Pons (tissue), 1 donor: ENCODE measurements around the gene TLR9.
A peak's percentile ranks its signal among the peaks of the same experiment; 100 is the strongest.

Source experiments
- DNase-seq: peaks from one replicate; pipeline ENCODE4 v3.0.0-alpha.2; 2016; ENCODE audit warnings: low spot score

Gene TLR9

DNA sequence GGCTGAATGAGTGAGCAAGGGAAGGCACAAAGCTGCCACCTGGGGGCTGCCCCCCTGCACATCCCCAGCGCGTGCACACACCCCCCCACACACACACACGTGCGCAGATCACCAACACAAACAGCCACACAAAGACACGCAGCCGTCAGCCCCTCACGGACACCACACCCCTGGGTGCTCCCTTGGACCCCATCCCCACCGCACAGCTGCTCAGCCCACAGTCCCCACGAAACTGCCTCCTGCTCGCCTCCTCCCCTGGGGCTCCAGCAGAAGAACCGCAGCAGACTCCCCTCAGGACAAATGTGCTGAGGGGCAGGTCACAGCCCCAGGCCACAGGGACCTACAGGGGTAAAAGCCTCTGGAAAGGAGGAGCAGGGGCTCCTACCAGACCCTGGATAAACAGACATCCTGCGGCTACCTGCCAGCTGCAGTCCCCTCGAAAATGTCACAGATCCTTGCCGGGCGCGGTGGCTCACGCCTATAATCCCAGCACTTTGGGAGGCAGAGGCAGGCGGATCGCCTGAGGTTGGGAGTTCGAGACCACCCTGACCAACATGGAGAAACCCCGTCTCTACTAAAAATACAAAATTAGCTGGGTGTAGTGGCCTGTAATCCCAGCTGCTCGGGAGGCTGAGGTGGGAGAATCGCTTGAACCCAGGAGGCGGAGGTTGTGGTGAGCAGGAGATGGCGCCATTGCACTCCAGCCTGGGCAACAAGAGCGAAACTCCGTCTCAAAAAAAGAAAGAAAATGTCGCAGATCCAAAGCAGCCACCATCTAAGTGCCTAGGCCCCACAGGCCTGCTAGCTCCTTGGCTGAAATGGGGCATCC lies 7.0 kb upstream of the TLR9 start:
- no peak for DNase-seq

DNA sequence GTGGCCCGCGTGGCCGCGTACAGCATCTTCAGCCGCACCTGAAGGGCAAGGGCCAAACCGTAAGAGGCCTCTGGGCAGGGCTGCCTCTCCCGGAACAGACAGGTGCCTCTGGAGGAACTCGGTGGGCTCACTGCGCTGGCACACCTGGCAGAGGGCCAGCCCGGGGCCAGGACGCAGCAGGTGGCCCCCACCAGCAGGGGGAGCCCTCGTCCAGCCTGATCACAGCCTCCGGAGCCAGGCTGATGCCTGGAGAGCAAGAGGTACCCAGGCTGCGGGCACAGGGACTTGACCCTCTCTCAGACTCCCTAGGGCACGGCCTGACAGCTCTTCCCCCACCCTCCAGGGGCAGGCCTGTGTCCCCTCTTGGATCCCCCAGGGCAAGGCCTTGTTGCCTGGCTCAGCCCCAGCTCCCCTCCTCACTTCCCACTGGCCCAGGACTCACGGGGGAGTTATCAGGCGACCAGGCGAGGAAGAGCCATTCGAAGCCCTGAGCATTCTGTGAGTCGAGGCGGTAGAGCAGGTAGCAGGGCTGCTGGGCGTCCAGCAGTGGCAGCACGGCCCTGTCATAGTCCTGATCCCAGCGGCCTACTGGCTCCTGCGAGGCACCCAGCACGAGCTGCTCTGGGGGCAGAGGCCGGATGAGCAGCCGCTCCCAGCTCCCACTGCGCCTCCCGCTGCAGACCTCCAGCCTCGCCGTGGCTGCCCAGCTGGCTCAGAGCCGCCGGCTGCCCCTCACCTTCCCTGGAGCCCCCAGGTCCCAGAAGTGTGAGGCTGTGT lies 6.2 kb upstream of the TLR9 start:
- peak; percentile 46 for DNase-seq

DNA sequence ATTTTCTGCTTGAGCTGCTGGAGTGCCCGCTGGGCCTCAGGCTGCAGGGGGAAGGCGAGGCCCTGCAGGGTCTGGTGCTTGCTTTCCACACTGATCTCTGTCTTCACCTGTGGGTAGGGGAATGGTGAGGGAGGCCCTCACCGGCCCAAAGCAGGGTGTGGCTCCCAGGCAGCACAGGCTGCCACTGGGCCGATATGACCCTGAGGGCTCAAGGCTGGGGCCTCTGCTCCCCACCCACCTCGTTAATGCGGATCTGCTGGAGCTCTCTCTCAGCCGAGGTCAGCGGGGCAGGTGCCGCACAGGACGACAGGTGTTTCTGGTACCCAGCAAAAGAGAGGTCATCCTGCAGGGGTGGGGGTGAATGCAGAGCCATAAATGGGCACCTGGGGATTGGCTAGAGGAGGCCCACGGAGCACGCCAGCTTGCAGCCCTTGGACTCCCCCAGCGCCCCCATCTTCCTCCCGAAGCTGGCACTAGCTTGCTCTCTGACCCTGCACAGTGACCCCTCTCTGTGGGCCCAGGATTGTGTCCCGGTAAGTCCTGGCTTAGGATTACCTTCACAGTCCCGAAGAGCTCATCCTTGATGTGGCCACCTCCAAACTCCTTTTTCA lies 5.5 kb upstream of the TLR9 start:
- DNase-seq = no peak

DNA sequence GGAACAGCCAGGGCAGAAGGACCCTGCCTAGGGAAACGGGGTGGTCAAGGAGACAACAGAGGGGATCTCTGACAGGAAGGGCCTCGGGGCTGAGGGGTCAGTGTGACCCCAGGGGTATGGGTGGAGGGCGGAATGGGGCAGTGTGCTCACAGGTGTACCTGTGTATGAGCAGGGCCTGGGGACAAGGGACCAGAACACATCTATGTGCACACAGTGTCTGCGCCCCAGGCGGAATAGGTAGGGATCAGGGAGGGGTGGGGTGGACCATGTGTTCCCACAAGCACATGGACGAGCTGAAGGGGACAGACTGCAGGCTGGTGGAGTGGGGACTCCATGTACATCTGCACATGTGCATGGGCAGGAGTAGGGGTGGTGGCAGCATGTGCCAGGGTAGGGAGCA lies 5.0 kb upstream of the TLR9 start:
- DNase-seq = no peak

DNA sequence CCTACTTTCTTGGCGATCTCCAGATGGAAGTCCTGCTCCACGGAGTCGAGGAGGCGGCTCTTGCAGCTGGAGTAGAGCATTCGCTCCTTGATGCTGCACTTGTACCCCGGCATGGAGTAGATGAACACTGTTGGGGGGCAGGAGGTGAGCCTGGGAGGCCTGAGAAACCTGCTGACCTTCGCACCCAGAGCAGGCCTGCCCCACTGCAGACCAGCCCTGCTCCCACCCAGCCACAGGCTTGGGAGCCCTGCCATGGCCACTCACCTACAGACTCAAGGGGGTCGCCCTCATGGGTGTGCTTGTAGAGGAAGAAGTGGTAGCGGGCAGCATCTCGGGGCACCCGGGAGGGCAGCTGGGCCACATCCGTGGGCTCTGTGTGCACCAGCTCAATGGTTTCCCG lies 4.2 kb upstream of the TLR9 start:
- DNase-seq = no peak

DNA sequence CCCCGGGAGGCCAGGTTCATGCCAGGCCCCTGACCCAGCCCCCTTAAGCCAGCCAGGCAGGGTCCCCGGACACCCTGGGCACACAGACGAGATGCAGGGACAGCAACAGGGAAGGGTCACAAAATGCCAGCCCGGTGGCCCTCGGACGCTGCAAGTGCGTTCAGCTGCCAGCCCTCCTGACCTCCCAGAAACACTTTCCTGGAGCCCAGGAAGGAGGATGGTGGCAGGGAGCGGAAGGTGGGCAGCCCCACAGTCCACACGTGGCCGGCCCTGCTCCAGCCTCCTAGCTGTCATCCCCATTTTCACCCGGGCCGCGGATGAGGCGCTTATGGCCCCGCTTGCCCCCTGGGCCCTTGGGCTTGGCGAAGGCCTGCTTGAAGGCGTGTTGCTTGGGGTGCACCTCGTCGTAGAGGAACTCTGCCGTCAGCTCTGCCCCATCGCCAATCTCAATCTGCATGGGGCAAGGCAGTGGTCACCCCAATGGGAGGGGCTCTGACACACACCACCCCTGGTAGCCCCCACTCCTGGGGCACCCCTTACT lies 3.4 kb upstream of the TLR9 start:
- no peak for DNase-seq

DNA sequence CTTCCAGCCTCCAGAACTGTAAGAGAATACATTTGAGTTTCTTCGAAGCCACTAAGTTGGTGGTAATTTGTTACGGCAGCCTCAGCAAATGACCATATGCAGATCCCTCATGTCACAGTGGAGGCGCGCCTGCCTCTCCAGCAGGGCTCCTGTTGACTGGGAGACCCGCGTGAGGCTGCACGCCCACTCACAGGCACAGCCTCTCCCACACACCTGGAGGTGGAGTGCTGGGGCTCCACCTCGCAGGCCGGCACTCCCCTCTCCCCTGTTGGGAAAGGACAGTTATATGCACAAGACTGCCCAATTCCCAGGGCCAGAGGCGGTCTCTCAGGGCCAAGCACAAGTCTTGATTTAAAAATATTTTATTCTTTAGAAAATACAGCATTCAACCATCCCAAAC lies 2.8 kb upstream of the TLR9 start:
- no peak for DNase-seq

DNA sequence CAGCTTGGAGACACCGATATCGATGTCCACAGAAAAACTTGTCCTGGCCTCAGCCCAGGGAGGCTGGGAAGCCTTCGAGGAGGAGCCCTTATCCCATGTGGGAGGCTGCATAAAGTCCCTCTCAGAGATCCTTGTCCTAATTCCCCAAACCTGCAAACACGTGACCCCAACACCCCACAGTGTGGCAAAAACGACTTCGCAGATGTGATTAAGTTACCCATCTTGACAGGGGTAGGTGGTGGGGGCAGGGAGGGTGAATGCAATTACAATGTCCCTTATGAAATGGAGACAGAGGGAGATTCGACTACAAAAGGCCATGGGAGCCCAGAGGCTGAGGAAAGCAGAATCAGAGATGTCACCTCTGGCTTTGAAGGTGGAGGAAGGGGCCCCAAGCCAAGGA lies 2.3 kb upstream of the TLR9 start:
- DNase-seq = no peak

DNA sequence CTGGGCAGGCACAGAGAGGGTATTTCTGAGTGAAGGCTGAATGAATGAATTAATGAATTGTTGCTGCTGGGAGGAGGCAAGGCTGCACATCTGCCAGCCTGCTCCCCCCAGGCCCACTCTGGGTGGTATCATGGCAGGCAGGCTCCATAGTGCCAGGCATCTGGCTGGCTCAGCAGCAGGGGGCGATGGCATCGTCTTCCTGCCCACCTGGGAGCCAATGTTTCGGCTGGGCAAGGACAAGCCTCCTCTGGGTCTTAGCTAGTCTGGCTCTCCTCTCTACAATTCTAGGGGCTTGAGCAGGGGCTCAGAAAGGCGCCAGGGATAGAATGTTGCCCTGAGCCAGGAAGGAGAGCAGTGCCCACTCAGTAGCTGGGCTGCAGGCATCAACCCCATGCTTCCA lies 1.7 kb upstream of the TLR9 start:
- DNase-seq = no peak

DNA sequence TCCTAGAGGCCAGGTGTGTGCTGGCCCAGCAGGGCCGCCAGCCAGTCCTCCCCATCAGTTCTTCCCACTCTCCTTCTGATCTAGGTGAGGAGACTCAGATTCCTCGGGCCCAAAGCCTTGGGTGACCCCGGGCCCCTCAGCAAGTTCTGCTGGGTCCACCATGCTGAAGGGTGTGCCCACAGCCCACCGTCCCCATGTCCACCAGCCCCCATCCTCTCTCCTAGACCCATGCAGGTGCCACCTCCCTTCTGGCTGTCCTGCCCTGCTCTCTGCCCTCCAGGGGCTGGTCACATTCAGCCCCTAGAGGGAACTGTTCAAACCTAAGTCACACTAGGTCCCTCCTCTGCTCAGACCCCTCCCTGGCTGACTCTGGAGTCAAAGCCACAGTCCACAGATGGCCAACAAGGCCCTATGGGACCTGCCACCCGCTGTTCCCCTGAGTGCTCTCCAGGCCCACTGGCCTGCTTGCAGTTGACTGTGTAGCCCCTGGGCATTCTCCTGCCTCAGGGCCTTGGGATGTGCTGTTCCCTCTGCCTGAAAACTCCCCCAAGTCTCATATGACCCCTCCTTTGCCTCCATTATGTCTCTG lies 878 bp upstream of the TLR9 start:
- no peak for DNase-seq

DNA sequence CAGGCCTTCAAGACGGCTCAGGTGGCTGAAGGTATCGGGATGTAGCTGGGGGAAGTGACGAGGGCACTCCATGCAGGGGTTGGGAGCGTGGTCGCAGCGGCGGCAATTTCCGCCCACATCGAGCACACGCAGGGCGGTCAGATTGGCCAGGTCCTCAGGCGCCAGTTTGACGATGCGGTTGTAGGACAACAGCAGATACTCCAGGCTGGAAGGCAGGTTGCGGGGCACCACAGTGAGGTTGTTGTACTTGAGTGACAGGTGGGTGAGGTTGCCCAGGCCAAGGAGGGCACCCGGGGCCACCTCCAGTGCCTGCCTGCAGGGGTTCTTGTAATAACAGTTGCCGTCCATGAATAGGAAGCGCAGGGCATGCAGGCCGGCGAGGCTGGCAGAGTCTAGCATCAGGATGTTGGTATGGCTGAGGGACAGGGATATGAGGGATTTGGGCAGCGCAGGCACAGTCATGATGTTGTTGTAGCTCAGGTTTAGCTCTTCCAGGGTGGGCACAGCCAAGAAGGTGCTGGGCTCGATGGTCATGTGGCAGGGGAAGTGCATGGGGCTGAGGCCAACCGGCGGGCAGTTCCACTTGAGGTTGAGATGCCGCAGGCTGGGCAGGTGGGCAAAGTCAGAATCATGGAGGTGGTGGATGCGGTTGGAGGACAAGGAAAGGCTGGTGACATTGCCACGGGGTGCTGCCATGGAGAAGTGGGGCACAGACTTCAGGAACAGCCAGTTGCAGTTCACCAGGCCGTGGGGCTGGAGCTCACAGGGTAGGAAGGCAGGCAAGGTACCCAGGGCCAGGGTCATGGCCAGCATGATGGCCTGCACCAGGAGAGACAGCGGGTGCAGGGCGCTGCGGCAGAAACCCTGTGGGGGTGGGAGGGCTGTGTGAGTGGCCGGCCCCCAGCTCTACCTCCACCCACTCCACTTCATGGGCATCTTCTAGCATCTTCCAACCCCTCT lies 1.7 kb downstream of the TLR9 start:
- DNase-seq = no peak

DNA sequence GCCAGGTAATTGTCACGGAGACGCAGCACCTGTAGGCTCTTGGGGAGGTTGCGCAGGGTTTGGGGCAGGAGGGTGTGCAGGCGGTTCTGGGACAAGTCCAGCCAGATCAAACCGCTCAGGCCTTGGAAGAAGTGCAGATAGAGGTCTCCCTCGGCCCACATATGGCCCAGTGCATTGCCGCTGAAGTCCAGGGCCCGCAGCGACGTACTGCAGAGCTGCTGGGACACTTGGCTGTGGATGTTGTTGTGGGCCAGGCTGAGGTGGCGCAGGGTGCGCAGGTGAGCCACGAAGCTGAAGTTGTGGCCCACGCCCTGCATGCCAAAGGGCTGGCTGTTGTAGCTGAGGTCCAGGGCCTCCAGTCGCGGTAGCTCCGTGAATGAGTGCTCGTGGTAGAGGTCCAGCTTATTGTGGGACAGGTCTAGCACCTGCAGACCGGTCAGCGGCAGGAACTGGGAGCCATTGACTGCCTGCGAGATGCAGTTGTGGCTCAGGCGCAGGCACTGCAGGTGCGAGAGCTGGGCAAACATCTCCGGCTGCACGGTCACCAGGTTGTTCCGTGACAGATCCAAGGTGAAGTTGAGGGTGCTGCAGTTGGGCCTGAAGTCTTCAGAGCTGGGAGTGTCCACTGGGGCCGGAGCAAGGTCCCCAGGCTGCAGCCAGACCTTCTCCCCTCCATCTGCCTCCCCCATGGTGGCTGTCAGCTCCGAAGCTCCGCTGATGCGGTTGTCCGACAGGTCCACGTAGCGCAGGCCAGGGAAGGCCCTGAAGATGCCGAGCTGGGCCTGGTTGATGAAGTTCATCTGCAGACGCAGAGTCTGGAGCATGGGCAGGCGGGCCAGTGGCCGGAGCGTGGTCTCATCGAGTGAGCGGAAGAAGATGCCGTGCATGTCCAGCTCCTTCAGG lies 2.9 kb downstream of the TLR9 start:
- DNase-seq = no peak

DNA sequence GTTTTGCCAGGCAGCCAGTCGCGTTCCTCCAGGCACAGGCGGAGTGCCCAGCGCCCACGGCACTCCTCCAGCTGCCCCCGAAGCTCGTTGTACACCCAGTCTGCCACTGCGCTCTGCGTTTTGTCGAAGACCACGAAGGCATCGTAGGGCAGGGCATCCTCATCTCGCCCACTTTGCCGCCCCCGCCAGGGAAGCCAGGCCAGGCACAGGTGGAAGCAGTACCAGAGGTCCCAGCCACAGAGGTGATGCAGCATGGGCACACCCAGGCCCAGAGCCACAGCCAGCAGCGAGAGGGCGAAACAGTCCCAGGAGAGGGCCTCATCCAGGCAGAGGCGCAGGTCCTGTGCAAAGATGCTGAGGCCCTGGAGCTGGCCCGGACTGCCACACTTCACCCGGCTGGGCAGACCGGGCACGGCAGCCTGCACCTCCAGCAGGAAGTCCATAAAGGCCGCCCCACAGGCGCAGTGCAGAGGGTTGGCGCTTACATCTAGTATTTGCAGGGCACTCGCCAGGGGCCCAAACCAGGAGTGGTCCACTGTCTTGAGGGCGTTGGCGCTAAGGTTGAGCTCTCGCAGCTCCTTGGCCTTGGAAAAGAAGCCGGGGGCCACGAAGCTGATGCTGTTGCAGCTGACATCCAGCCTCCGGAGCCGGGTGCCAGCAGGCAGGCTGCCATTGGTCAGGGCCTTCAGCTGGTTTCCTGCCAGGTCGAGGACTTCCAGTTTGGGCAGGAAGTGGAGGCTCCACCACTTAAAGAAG lies 3.7 kb downstream of the TLR9 start:
- no peak for DNase-seq

DNA sequence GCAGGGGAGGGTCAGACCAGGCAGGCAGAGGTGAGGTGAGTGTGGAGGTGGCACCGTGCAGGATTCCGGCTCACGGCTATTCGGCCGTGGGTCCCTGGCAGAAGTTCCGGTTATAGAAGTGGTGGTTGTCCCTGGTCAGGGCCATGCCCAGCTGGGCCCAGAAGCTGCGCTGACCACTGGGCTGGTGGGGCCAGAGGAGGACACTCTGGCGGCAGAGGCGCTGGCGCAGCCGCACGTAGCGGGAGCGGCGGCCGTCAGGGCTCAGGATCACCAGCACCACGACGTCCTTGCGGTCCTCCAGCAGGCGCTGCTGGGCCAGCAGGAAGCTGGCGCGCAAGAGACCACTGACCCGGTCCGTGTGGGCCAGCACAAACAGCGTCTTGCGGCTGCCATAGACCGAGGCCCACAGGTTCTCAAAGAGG lies 4.3 kb downstream of the TLR9 start:
- DNase-seq = no peak

DNA sequence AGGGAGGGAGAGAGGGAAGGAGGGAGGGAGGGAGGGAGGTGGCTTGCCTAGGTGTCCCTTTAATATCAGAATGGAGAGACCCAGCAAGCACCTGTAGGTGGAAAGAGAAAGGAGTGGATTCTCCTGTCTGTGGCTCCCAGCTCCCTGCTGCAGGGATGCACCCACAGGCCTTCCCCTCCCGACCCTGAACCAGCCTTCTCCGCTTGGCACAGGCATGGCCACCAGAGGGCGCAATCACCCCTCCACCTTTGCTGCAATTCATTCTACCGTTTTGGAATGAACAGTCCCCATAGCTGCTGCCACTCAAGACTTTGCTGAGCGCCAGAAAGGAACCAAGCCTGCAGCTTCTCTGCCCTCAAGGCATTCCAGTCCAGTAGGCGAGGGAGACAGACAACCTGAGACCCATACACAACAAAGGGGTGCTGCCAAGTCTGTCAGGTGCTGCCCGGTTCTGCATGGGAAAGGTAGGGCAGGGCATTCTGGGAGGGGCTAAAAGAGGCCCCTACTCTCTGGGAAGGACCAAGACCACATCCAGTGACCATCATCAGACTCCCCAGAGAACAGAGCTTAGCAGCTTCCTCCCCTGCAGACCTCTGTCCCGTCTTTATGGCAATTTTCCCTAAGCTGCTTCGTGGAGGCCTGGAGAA lies 4.9 kb downstream of the TLR9 start:
- peak; percentile 61 for DNase-seq

DNA sequence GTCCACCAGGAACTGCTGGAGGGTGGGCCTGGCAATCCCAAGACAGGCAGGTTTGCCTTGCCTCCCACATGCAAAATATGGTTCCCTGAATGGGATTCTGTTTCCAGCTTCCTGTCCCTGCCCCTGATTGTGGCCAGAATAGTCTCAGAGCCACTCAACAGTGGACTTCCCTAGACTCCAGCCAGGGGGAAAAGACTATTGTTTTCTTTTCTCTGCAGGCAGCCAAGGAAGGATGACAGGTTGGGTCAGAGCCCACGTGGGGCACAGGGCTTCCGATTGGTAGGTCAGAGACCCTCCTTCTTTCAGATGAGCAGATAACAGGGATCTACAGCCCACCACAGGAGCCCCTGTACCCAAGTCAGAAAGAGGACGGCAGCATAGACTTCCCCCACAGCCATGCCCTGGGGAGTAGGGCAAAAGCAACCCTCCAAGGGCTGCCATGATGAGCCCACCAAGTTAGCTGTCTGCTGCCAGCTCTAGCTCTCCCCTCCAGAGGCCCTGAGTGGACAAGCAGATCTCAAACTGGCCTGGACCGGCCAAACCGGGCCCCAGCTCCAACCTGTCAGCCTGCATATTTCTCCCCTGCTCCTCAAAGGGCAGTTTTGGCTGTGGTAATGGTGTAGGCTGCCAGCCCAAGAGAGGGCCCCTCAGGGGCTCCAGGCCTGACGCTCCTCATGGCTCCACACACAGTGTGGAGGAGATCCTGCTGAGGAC lies 6.4 kb downstream of the TLR9 start:
- no peak for DNase-seq

DNA sequence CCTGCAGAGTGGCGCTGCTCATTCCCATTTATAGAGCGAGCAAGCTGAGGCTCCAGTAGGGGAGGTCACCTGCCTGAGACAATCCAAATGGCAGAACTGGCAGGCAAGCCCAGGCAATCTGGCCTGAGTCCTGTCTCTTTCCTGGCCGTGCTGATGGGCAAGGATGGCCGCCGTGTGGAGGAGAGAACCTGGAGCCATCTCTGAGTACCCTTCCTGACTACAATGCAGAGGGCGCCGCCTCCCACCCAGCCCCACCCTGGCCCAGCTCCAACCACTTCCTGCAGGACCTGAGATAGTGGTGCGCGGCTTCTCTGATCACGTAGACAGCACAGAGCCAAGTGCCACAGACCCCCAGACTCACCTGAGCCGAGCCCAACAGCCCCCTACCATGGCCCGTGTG lies 7.0 kb downstream of the TLR9 start:
- no peak for DNase-seq

DNA sequence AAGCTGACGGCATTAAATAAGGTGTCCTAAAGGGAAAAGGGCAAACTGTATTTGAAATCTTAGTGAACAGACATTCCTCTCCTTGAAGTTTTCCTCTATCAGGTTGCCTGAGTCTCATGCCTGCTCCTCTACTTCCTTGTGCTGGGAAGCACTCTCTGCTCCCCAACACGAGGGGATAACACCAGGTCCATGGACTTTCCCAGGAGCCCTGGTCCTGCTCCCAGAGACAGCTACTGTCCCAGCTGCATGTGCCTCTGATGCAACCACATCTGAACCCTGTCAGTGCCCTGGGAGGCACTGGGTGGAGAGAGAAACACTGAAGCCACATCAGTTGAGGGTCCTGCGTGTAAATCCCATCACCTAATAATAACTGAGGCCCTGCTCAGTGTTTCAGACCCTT lies 7.4 kb downstream of the TLR9 start:
- no peak for DNase-seq
